Gastrocnemius medialis (tissue), 4 donors: Measurements from ENCODE around the gene TNNT2.

Experiments used
- POLR2A ChIP-seq, 2 donors: fragments of 450-650 bp; IDR thresholded peaks; one replicate each; pipeline ENCODE4 v1.6.1; 2017; ENCODE audit warnings: antibody characterized with exemption in 2 of 2, mild to moderate bottlenecking in 2 of 2, moderate library complexity in 2 of 2
- TF ChIP-seq, protein P1 (sequence below), 5 experiments: fragments of 450-650 bp in 3 of 5; fragments of 200-600 bp in 2 of 5; sonication (generic) in 2 of 5; IDR thresholded peaks in 4 of 5; conservative IDR thresholded peaks in 1 of 5; 1 replicate in 4 of 5; 2 replicates in 1 of 5; pipeline ENCODE4 v1.5.1; 2016 to 2019; ENCODE audit warnings: antibody characterized with exemption in 5 of 5, mild to moderate bottlenecking in 3 of 5, moderate library complexity in 3 of 5

- no peak for TF ChIP-seq POLR2A (IDR thresholded peaks at IDR 0.05)
- TF ChIP-seq, protein P1, sequence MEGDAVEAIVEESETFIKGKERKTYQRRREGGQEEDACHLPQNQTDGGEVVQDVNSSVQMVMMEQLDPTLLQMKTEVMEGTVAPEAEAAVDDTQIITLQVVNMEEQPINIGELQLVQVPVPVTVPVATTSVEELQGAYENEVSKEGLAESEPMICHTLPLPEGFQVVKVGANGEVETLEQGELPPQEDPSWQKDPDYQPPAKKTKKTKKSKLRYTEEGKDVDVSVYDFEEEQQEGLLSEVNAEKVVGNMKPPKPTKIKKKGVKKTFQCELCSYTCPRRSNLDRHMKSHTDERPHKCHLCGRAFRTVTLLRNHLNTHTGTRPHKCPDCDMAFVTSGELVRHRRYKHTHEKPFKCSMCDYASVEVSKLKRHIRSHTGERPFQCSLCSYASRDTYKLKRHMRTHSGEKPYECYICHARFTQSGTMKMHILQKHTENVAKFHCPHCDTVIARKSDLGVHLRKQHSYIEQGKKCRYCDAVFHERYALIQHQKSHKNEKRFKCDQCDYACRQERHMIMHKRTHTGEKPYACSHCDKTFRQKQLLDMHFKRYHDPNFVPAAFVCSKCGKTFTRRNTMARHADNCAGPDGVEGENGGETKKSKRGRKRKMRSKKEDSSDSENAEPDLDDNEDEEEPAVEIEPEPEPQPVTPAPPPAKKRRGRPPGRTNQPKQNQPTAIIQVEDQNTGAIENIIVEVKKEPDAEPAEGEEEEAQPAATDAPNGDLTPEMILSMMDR (IDR thresholded peaks at IDR 0.05 in 4 of 5, conservative IDR thresholded peaks at IDR 0.05 in 1 of 5) = peak; percentile 27 to 62 (median 54)
Measured at GRCh38 chr1:201346337-201346939, 31.0 kb downstream of the TNNT2 start.
